D341Med (cell line): ENCODE results near the gene LIAS.
"Not testable (repeated sequence)": the region's sequence is repeated elsewhere in the genome, so short reads cannot be mapped to it uniquely, and the experiment has no call there.

Source experiments
- DNase-seq: peaks from one replicate; pipeline ENCODE4 v3.0.0; 2012; ENCODE audit warnings: low spot score

Gene LIAS

DNA sequence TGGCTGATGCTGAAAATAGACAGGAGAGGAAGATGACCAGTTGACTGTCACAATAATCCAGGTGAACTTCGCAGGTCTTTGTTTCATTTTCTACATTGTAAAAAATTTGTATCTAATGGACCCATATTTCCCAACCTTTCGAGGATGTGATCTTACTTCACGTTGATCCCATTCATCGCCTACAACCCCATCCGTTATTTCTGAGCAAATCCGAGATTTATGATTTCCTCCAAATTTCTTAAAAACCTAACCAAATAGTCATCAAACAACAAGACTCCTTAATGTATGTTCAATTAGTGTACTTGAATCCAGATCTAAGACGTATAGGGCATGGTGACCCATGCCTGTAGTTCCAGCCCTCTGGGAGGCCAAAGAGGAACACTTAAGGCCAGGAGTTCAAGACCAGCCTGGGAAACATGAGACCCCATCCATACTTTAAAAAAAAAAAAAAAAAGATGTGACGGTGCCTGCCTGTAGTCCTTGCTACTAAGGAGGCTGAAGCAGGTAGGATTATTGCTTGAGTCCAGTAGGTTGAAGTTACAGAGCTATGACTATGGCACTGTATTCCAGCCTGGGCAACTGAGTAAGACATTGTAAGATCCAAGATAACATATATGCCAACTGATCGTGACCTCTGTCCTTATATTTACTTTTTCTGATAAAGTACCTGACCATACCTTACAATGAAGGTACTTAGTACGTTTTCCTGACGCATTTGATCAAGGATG, 5.8 kb upstream of the LIAS start:
- no peak for DNase-seq

DNA sequence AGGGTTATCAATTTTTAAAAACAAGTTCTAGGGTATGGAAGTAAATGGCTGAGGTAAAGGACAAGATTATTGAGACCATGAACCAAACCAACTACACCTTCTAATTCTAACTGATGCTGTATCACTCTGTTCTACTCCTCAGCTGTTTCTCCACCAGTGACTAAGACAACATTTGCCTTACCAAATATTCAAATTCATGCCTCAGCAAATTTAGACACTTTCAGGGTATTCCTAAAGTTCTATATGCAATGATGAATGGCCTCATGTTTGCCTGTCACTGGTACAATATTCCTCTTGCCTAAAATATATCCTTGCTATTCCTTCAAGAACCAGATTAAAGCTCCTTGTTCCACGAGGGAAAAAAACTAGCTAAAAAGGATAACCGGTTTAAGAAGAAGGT, 5.1 kb upstream of the LIAS start:
- no peak for DNase-seq

DNA sequence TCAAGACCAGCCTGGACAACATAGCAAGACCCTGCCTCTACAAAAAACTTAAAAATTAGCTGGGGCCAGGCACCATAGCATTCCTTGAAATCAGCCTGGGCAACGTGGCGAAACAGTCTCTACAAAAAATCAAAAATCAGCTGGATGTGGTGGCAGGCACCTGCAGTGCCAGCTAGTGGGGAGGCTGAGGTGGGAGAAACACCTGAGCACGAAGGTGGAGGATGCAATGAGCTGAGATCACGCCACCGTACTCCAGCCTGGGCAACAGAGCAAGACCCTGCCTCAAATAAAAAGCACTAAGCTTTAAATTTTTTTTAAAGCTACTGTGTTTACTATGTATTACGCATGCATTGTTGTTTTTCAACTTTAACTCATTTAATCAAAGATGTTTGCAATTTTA, 3.4 kb upstream of the LIAS start:
- DNase-seq = no peak

DNA sequence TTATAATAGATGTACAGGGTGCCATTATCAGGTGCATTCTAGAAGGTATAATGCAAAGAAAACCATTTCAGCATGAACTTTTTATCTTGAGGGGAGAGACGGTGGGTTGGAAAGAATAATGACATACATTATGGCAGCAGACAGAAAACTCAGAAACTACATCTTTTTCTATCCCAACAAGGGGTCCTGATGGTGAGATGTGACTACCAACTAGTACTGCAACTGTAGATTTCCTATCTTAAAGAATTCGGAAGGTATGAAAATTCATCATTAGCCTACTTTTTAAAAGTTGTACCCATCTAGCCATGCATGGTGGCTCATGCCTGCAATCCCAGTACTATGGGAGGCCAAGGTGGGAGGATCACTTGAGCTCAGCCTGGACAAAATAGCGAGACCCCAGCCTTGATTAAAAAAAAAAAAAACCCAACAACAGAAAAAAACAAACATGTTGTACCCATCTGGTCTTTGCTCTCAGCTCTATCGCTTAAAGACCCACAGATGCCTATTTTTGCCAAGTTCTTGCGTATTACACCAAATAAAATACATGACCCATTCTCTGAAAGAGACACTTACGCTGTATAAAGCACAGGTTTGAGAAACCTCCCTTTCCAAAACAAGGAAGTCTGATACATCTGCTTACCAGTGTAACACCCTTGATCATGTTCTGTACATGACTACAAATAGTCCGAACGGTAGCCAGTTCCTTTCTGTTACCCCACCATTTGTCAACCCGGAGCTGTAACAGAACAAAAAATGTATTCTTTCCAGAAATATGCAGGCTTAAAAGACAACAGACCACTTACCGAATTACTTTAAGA, 1.7 kb upstream of the LIAS start:
- no peak for DNase-seq

DNA sequence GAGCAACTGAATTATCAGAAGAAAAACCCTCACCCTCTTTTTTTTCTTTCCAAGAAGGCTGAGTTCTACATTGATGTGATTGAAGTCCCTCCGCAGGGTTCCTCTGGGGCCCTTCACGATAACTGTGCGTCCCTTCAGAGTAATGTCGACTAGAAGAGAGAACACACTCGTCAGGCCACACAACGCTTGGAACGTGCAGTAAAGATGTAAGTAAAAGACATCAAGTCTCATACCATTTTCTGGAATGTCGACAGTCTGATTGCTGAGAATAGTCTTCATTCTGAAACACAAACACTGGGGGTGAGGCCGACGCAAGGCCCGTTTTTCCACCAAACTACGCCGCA, 723 bp upstream of the LIAS start:
- DNase-seq = not testable (repeated sequence)

DNA sequence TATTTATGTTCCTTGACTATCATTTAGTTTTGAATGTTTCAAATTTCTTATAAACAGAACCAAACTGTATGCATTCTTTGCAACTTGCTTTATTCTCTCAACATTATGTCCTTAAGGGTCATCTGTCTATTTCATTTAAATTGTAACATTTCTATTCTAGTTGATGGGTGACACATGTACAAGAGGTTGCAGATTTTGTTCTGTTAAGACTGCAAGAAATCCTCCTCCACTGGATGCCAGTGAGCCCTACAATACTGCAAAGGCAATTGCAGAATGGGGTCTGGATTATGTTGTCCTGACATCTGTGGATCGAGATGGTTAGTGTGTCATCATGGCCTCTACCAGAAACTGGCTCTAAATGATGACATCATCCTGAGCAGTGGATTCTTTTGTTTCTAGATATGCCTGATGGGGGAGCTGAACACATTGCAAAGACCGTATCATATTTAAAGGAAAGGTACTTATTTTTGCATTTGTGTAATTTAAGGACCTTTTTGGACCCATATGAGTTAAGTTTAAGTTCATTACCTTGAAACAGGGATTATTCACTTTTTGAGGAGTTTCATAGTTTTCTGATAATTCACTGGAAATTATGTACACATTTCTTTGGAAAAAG, 6.1 kb downstream of the LIAS start:
- DNase-seq = peak; percentile 64

DNA sequence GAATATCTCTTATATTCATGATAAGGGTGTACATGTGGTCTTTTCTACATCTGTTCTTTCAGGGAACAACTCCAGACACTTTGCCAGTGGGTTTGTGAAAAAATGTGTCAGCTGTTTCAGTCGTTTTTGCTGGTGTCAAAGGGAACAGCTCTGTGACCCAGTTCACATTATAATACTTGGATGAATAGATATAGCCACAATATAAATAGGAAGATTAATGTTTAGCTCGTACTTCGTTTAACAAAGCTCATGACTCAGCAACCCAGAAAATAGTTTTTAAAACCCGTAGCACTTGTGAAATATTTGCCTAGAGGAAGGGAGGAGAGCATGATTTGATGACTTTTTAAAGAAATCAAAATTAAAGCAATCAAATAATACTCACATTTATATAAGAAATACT, 7.9 kb downstream of the LIAS start:
- DNase-seq = no peak

DNA sequence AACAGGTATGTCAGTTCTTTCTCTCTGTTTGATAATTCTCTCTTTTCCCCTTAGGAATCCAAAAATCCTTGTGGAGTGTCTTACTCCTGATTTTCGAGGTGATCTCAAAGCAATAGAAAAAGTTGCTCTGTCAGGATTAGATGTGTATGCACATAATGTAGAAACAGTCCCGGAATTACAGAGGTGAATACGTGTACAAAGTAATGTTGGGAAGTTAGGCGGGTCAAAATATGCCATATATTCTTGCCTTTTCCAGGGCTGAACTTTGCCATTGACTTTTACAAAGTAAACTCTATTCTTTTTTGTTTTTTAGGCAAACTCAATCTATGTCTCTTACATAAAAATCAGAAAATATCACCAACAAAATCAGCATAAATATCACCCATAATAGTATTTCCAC, 8.6 kb downstream of the LIAS start:
- no peak for DNase-seq

DNA sequence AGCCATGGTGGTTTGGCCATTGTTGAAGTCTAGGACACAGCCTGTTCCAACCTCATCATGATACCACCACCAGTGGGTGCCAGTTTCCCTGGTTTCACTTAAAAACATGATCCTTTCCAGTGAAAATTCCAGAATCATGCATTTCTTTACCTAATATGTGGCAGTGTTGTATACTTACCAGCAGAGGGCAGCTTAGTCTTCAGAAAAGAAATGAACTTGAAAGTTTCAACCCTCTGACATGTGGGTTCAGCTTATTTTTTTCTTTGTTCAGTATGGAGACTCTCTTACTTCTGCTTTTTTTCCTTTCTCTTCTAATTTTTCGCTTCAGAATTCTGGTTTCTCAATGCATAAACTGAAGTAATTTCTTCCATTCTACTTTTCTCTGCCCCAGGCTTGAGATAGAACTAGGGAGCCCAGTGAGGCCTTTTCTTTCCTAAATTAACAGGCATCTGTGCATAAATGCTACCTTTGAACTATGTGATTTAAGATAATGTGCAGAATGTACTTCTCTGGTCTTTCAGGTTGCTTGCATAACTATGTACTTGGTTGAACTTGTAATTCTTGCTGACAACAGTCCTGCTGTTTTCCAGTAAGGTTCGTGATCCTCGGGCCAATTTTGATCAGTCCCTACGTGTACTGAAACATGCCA, 10.7 kb downstream of the LIAS start:
- peak; percentile 51 for DNase-seq

DNA sequence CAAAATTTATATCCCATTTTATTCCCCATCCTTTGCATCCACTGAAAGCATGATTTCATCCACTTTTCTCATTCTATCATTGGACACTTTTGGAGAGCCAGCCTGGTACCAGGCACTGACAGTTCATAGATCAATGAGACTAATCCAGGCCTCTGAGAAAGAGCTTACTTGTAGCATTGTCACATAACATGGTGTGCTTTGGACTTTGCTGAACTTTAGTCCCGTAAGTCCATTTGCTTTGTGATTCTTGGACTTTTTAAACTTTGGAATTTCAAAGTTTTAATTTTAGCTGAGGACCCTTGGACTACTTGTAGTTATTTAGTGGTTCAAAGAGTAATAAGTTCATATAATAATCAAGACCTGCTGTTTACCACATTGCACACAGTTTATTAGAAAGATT, 11.5 kb downstream of the LIAS start:
- no peak for DNase-seq

DNA sequence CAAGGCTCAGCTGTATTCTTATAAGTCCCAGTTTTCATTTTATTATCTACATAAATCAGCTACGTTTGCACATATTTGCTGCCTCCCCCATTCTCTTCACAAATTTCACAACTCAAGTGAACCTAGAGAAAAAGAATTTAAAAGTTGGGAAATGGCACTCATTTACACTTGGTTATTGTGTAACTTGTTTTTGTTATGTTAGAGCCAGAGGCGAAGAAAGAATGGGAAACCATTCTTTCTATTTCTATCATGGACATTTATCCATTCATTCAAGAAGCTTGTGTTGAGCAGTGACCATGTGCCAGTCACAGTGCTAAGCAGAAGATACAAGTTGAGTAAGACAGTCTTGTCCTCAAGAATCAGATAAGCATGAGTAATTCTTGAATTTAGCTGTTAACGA, 13.5 kb downstream of the LIAS start:
- DNase-seq = no peak

DNA sequence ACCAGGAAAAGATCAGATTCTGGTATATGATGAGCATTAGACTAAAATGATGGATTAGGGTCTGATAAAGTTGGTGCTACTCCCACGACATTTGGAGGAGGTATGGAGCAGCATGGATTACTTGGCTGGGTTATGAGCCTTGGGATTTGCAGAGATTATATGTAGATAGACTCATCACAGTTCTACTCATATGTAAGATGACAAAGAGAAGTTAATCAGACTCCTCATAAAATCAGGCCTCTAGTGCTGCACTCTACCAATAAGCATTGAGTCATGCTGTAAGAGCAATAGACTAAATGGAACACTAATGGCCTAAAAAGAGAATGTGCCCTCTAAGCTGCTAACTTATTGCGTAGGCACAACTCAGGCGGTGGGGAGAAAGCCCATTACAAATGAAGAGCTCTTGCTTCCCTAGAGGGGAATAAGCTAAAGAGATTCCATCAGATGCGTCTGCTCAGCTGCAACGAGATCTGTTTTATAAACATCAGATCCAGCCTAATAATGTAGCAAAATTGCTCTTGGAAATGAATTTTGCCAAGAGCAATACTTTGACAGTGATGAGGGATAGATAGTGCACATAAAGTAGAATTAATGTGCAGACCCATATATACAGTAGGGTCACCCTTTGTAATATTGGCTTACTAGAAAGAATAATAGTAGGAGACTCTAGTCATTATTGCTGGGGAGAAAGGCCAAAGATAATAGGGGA, 17.5 kb downstream of the LIAS start:
- no peak for DNase-seq

DNA sequence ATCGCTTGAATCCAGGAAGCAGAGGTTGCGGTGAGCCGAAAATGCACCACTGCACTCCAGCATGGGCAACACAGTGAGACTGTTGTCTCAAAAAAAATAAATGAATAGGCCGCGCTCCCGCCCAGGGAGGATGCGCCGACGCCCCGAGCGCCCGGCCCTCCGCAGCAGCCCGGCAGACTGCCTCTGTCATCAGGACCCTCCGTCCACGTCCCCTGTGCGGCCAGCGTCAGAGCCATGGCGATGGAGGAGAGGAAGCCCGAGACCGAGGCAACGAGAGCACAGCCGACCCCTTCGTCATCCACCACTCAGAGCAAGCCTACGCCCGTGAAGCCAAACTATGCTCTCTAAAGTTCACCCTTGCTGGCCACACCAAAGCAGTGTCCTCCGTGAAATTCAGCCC, 21.4 kb downstream of the LIAS start:
- no peak for DNase-seq

DNA sequence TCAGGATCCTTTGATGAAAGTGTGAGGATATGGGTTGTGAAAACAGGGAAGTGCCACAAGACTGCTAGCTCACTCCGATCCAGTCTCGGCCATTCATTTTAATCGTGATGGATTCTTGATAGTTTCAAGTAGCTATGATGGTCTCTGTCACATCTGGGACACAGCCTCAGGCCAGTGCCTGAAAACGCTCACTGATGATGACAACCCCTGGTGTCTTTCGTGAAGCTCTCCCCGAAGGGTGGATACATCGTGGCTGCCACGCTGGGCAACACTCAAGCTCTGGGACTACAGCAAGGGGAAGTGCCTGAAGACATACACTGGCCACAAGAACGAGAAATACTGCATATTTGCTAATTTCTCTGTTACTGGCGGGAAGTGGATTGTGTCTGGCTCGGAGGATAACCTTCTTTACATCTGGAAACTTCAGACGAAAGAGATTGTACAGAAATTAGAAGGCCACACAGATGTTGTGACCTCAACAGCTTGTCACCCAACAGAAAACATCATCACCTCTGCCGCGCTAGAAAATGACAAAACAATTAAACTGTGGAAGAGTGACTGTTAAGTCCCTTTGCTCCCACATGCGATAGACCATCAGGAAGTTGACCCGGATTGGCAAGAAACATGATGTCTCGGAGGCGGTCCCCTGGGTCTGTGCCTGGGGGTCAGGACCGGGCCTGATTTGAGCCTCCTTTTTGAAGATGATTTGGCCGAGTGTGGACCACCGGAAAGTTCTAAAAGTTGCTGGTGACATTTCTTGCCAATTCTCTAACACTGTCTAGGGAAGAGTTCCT, 22.2 kb downstream of the LIAS start:
- no peak for DNase-seq

DNA sequence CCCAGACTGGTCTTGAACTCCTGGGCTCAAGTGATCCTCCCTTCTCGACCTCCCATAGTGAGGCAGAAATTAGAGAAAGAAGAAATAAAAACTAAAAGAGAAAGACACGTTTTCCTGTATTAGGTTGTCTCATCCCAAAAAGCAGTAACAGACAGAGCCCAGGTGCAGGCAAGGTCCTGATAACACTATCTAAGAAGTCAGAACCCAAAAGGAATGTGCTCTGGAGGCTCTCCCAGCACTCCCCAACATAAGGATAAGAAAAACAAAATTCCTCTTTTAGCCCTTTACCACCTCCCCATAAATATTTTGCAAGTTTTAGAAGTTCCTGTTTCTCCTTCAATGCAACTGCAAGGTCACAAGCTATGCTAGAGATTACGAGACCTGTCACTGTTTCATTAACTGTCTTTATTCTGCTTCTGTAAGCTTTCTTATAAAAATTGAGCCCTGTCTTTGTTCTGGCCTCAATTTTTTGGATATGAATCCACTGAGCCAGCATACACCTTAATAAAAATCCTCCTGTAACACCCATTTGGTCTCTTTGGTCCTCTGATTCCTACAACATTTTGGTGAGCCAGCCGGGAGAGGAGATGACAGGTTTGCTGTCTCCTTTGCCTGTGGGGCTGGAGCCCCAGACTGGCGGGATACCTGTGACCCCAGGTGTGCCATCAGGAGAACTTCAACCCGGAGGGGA, 25.9 kb downstream of the LIAS start:
- DNase-seq = no peak

DNA sequence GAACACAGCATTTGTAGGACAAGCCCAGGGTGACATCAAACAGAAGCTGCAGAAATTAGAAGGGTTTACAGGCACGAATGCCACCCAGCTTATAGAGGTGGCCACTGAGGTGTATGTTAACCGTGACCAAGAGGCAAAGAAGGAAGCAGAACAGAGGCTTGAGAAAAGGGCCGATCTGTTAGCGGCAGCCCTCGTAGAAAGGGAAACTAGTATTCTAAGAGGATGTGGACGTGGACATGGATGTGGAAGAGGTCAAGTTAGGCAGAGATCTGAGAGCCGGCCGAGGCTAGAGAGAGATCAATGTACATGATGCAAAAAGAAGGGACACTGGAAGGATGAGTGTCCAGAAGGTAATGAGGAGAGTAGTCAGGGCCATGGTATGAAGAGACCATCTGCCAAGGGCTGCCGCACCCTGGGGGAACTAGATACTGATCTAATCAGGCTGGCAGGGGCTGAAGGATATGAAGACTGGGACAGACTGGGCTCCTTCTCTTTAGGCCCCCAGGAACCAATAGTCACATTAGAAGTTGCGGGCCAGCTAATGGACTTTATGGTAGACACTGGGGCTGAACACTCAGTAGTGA, 27.5 kb downstream of the LIAS start:
- no peak for DNase-seq

DNA sequence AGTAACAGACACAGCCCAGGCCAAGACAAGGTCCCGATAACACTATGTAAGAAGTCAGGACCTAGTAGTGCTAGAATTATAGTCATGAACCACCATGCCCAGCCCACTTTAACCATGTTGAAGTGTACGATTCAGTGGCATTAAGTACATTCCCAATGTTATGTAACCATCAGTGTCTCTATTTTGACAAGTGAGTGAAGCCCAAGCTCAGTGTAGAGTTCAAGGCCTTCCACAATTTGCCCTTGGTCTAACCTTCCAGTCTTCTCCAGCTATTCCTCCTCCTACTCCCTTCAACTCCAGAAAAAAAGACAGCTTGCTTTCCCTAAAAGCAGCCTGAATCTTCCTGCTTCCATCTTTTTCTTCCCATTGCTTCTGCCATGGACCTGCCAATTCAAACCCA, 31.5 kb downstream of the LIAS start:
- DNase-seq = no peak

DNA sequence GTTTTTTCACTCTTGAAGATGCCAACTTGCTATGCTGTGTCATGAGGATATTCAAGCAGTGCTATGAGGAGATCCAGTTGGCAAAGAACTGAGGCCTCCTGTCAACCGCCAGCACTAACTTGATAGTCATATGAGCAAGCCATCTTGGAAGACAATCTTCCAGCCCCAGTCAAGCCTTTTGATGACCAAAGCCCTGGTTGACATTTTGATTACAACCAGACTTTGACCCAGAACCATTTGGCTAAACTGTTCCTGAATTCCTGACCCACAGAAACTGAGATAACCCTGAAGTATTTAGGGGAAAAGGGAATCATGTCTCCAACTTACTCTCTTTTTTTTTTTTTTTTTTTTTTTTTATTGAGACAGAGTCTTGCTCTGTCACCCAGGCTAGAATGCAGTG, 35.5 kb downstream of the LIAS start:
- no peak for DNase-seq

DNA sequence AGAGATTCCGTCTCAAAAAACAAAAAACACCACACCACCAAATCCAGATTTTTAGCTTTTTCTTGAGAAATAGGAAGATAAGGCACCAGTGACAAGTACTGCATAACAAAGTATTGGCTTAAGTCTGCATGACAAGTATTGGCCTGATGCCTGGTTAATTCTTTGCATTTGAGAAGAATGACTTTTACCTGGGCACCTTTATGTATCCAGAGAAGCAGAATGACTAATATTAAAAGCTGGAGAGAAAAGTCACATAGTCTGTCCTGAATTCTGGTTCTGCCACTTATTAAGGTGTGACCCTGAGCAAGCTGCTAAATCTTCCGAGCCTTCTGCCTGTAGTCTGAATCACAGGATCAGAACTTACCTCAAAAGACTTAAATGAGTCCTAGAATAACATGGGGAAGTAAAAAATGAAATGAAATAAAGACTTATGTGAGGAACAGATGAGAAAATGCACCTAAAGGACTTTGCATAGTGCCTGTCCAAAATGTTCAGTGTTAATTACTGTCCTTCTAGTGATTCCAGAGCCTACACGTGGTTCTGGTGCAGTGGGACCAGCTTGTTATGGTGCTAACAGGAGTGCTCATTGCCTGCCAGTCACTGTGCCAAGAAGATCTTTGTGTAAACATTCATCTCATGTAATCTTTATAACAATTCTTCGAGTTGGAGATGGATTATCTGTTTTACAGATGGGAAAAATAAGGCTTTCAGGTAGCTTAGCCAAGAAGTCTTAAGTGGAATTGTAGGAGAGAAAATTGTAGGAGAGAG, 36.8 kb downstream of the LIAS start:
- no peak for DNase-seq
